GM06990 (cell line): ENCODE measurements around the gene ZFR.
"Not testable (repeated sequence)": the region's sequence is repeated elsewhere in the genome, so short reads cannot be mapped to it uniquely, and the experiment has no call there.

Experiments used
- DNase-seq: peaks from one replicate; pipeline ENCODE4 v3.0.0-alpha.2; 2011; ENCODE audit not compliant: insufficient read length; ENCODE audit errors: extremely low read depth
- H3K27me3 ChIP-seq: replicated peaks from 2 replicates; pipeline ENCODE4 v1.6.0; 2011; ENCODE audit warnings: low read length; ENCODE audit not compliant: control insufficient read depth, insufficient read depth
- H3K36me3 ChIP-seq: 2 replicates; pipeline ENCODE4 v1.5.1; 2011; ENCODE audit warnings: low read length; ENCODE audit not compliant: control insufficient read depth, insufficient read depth
- H3K4me3 ChIP-seq: replicated peaks from 2 replicates; pipeline ENCODE4 v1.5.1; 2011; ENCODE audit warnings: low read depth, mild to moderate bottlenecking, control low read depth, low read length
- CTCF ChIP-seq: IDR thresholded peaks from 2 replicates; pipeline ENCODE4 v1.5.1; 2011; ENCODE audit warnings: low read length, control low read depth, mild to moderate bottlenecking, inconsistent platforms; ENCODE audit not compliant: insufficient read depth, poor library complexity, severe bottlenecking

The ZFR gene

DNA sequence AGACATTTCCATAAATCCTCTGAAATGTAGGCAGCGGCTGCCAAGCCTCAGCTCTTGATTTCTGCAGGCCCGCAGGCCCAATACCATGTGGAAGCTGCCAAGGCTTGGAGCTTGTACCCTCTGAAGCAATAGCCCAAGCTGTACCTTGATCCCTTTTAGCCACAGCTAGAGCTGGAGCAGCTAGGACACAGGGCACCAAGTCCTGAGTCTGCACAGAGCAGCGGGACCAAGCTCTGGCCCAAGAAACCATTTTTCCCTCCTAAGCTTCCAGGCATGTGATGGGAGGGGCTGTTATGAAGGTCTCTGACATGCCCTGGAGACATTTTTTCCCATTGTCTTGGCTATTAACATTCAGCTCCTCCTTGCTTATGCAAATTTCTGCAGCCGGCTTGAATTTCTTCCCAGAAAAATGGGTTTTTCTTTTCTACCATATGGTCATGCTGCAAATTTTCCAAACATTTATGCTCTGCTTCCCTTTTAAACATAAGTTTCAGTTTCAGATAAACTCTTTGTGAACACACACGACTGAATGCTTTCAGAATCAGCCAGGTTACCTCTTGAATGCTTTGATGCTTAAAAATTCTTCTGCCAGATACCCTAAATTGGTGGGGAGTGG, 14.4 kb upstream of the ZFR start:
- H3K36me3 ChIP-seq, result no peaks in the 10 kb centered on the region
- TF ChIP-seq CTCF, result no peak
- no peak for DNase-seq
- no peaks in the 10 kb centered on the region; the same call in 1 of the 2 replicates for H3K27me3 ChIP-seq
- no peak overlapping the region for H3K4me3 ChIP-seq

- H3K4me3 ChIP-seq, result no peak overlapping the region
- no peak for TF ChIP-seq CTCF
- DNase-seq, result no peak
Measured at GRCh38 chr5:32455311-32455710, 10.8 kb upstream of the ZFR start.

DNA sequence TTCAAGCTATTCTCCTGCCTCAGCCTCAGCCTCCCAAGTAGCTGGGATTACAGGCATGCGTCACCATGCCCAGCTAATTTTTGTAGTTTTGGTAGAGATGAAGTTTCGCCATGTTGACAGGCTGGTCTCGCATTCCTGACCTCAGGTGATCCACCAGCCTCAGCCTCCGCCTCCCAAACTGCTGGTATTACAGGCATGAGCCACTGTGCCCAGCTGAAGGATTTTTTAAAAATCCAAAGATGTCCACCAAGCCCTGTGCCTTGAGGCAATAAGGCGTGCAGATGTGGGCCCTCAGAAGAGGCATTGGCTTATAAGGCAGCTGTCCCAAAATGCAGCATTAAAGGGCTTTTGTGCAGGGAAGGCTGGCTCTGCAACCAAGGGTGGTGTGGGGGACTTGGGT, 10.3 kb upstream of the ZFR start:
- H3K36me3 ChIP-seq, result no peaks in the 10 kb centered on the region
- TF ChIP-seq CTCF, result no peak
- H3K27me3 ChIP-seq, result no peaks in the 10 kb centered on the region; the same call in 1 of the 2 replicates
- DNase-seq, result no peak
- H3K4me3 ChIP-seq, result no peak overlapping the region

More at GRCh38 chr5:32455311-32455710, 10.8 kb upstream of the ZFR start:
- H3K27me3 ChIP-seq, result no peaks in the 10 kb centered on the region; the same call in 1 of the 2 replicates
- no peaks in the 10 kb centered on the region for H3K36me3 ChIP-seq

GRCh38 chr5:32453916-32454315, 9.4 kb upstream of the ZFR start:
- DNase-seq, result no peak
- TF ChIP-seq CTCF, result no peak
- no peak overlapping the region for H3K4me3 ChIP-seq
- H3K36me3 ChIP-seq, result no peaks in the 10 kb centered on the region
- no peaks in the 10 kb centered on the region; the same call in 1 of the 2 replicates for H3K27me3 ChIP-seq

- DNase-seq, H3K4me3 ChIP-seq, H3K36me3 ChIP-seq, H3K27me3 ChIP-seq: not testable (repeated sequence)
Measured at GRCh38 chr5:32452316-32452715, 7.8 kb upstream of the ZFR start.

- peak; percentile 49 for TF ChIP-seq CTCF
Measured at GRCh38 chr5:32450952-32451351, 6.4 kb upstream of the ZFR start.

More at GRCh38 chr5:32450952-32451351, 6.4 kb upstream of the ZFR start:
- no peaks in the 10 kb centered on the region; the same call in 1 of the 2 replicates for H3K27me3 ChIP-seq
- DNase-seq, result no peak
- no peak overlapping the region for H3K4me3 ChIP-seq
- H3K36me3 ChIP-seq, result no peaks in the 10 kb centered on the region
